Measurements from ENCODE around the gene WDFY4.

- TF ChIP-seq CTCF (optimal IDR thresholded peaks at IDR 0.05 in 1 of 3, IDR thresholded peaks at IDR 0.05 in 1 of 3, conservative IDR thresholded peaks at IDR 0.05 in 1 of 3; ENCODE audit: extremely low read depth in 1 of 3, insufficient read depth in 2 of 3, low read length in 3 of 3), result no peak
- TF ChIP-seq EZH2 (IDR thresholded peaks at IDR 0.05; ENCODE audit: low read length), result no peak
Measured at GRCh38 chr10:48983648-48984351, 299.1 kb downstream of the WDFY4 start.

All from keratinocyte (primary cell).